Caco-2 (cell line): ENCODE measurements around the gene NOXO1. TPM values are rescaled to one million over a fixed set of nuclear protein-coding genes. Genes with fewer than 3 reads are reported as not detected.

Source experiments
- BruUV-seq: library from RNA; stranded (reverse); fragments of 400-500 nt; replicated peaks from 2 replicates; lab custom pipeline; 2021; lab: Mats Ljungman, UMichigan
- CTCF ChIA-PET: fragments of 300-600 bp; sonication (Branson Sonifier 250); formaldehyde crosslinking; loops from one replicate; lab custom pipeline; 2022; ENCODE audit warnings: antibody characterized with exemption; lab: Charles Lee
- POLR2A ChIA-PET: fragments of 300-600 bp; sonication (Branson Sonifier 250); formaldehyde crosslinking; loops from one replicate; lab custom pipeline; 2022; ENCODE audit warnings: antibody characterized with exemption; lab: Charles Lee
- DNase-seq, 2 experiments: peaks; one replicate each; pipeline versions ENCODE4 v3.0.0 to v3.0.0-alpha.2; 2020 to 2022
- H3K27me3 ChIP-seq: replicated peaks from 2 replicates; pipeline ENCODE4 v1.6.0; 2011; ENCODE audit warnings: low read length; ENCODE audit not compliant: control insufficient read depth, insufficient read depth
- H3K36me3 ChIP-seq: 2 replicates; pipeline ENCODE4 v1.5.1; 2011; ENCODE audit warnings: low read length; ENCODE audit not compliant: control insufficient read depth, insufficient read depth
- H3K4me1 ChIP-seq: fragments of 250-450 bp; sonication (Bioruptor Pico); 2 replicates; pipeline ENCODE4 v1.5.1; 2020; ENCODE audit warnings: mild to moderate bottlenecking
- H3K4me3 ChIP-seq: 2 replicates; pipeline ENCODE4 v1.5.1; 2011; ENCODE audit warnings: low read depth, mild to moderate bottlenecking, control low read depth, low read length
- H3K9me3 ChIP-seq: fragments of 250-450 bp; sonication (Bioruptor Pico); 2 replicates; pipeline ENCODE4 v1.5.1; 2020; ENCODE audit warnings: mild to moderate bottlenecking, moderate library complexity
- H3K27ac Mint-ChIP-seq: one replicate; pipeline ENCODE4 v1.8.0; 2022; ENCODE audit warnings: mixed read lengths; ENCODE audit not compliant: unreplicated experiment
- H3K27me3 Mint-ChIP-seq: one replicate; pipeline ENCODE4 v1.8.0; 2022; ENCODE audit warnings: mixed read lengths; ENCODE audit not compliant: insufficient read depth, unreplicated experiment
- H3K36me3 Mint-ChIP-seq: one replicate; pipeline ENCODE4 v1.8.0; 2022; ENCODE audit warnings: mild to moderate bottlenecking, mixed read lengths; ENCODE audit not compliant: insufficient read depth, unreplicated experiment
- H3K4me1 Mint-ChIP-seq: one replicate; pipeline ENCODE4 v1.8.0; 2022; ENCODE audit warnings: low read depth, mixed read lengths; ENCODE audit not compliant: unreplicated experiment
- H3K4me3 Mint-ChIP-seq: one replicate; pipeline ENCODE4 v1.8.0; 2022; ENCODE audit warnings: mild to moderate bottlenecking, moderate library complexity, mixed read lengths; ENCODE audit not compliant: unreplicated experiment
- H3K9me3 Mint-ChIP-seq: one replicate; pipeline ENCODE4 v1.8.0; 2022; ENCODE audit warnings: mixed read lengths; ENCODE audit not compliant: unreplicated experiment
- intact Hi-C: fragments of 100-400 bp; cut with micrococcal nuclease; formaldehyde crosslinking; loops from one replicate; pipeline ENCODE4 v1.10.0; 2022; ENCODE audit not compliant: unreplicated experiment
- total RNA-seq: library from RNA; stranded (reverse); gene quantifications from 2 replicates; pipeline ENCODE4 v1.2.3, GENCODE V29; 2022
- TF ChIP-seq, protein P1 (sequence below), 2 experiments: fragments of 200-600 bp in 1 of 2; IDR thresholded peaks; 1 replicate in 1 of 2; 2 replicates in 1 of 2; pipeline versions ENCODE4 v1.5.1 to v1.8.0; 2011 to 2022; ENCODE audit warnings: antibody characterized with exemption in 1 of 2, control low read depth in 1 of 2, inconsistent platforms in 1 of 2, low read depth in 1 of 2, low read length in 1 of 2, mild to moderate bottlenecking in 1 of 2, moderate library complexity in 1 of 2; ENCODE audit not compliant: insufficient read depth in 1 of 2, severe bottlenecking in 1 of 2, unreplicated experiment in 1 of 2

The NOXO1 gene
- total RNA-seq, 1 experiment from 2014 or later: 1.1 TPM

DNA sequence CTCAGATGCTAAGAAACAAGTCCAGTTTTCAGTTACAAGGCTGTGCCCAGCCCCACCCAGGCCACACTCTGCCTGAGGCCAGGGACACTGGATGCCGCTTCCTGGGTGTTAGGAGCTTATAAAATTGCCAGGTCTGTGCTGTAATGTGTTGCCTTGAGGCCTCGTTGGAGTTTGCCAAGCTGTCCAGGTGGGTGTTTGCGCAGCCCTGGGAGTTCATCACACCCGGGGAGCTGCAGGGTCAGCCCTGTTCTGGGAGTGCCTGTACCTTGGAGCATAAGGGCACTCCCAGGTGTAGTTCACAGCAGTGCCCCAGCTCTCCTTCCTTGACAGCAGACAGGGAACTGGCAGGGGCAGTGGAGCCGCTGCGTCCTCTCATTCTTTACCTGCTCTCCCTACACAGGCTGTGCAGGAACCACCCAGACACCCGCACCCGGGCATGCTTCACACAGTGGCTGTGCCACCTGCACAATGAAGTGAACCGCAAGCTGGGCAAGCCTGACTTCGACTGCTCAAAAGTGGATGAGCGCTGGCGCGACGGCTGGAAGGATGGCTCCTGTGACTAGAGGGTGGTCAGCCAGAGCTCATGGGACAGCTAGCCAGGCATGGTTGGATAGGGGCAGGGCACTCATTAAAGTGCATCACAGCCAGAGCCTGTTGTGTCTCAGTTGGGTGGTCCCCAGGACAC lies 4.3 kb upstream of the NOXO1 start:
- CTCF ChIA-PET: no interaction called here

DNA sequence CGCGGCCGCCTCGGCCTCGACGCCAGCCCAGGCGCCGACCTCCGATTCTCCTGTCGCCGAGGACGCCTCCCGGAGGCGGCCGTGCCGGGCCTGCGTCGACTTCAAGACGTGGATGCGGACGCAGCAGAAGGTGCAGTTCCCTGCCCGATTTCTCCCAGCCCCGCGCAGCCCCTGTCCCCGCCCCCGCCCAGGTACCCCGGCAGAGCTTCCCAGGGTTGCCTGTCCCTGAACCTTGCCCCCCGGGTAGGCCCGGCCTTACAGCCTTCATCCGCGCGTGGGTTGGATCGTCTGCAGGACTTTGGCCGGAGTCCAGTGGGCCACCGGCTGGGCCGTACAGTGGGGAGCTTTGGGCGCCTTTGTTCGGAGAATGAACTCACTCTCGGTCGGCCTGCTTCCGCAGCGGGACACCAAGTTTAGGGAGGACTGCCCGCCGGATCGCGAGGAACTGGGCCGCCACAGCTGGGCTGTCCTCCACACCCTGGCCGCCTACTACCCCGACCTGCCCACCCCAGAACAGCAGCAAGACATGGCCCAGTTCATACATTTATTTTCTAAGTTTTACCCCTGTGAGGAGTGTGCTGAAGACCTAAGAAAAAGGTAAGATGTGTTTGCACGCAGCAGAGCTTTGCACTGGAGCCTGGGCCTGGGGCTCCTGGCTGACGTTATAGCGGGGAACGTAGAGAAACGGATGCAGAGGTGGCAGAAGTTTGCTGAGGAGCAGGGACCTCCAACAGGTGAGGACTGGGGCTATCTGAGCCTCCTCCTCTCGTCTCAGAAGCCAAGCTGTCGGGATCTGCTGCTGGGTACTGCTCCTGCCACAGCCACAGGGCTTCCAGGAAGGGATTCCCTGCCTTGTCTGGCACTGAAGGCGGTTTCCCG lies 3.3 kb upstream of the NOXO1 start:
- H3K4me3 Mint-ChIP-seq: peak overlapping the region; percentile 83
- H3K4me1 ChIP-seq: peaks cover 19% of the 10 kb centered on the region

More for the DNA sequence above, 4.3 kb upstream of the NOXO1 start:
- peaks cover 21% of the 10 kb centered on the region for H3K4me1 ChIP-seq
- H3K4me3 ChIP-seq: peak overlapping the region; percentile 74
- no peak for DNase-seq
- H3K9me3 ChIP-seq: no peaks in the 10 kb centered on the region
- Mint-ChIP-seq H3K36me3 (peaks cover 34% of the 10 kb centered on the region), H3K27me3 (no peaks in the 10 kb centered on the region), H3K4me1 (peaks cover 14% of the 10 kb centered on the region), H3K4me3 (peak overlapping the region; percentile 83), H3K9me3 (no peaks in the 10 kb centered on the region), H3K27ac (no peak overlapping the region)
- intact Hi-C loops: no loop called here
- no peaks in the 10 kb centered on the region for H3K27me3 ChIP-seq
- POLR2A ChIA-PET: no interaction called here
- BruUV-seq: no TSS peak
- peaks cover 5% of the 10 kb centered on the region; the same call in 1 of the 2 replicates for H3K36me3 ChIP-seq
- TF ChIP-seq, protein P1, sequence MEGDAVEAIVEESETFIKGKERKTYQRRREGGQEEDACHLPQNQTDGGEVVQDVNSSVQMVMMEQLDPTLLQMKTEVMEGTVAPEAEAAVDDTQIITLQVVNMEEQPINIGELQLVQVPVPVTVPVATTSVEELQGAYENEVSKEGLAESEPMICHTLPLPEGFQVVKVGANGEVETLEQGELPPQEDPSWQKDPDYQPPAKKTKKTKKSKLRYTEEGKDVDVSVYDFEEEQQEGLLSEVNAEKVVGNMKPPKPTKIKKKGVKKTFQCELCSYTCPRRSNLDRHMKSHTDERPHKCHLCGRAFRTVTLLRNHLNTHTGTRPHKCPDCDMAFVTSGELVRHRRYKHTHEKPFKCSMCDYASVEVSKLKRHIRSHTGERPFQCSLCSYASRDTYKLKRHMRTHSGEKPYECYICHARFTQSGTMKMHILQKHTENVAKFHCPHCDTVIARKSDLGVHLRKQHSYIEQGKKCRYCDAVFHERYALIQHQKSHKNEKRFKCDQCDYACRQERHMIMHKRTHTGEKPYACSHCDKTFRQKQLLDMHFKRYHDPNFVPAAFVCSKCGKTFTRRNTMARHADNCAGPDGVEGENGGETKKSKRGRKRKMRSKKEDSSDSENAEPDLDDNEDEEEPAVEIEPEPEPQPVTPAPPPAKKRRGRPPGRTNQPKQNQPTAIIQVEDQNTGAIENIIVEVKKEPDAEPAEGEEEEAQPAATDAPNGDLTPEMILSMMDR (IDR thresholded peaks at IDR 0.05; ENCODE audit: insufficient read depth in 1 of 2, low read depth in 1 of 2, low read length in 1 of 2, severe bottlenecking in 1 of 2, unreplicated experiment in 1 of 2): no peak

More for the DNA sequence above, 3.3 kb upstream of the NOXO1 start:
- intact Hi-C loops: no loop called here
- Mint-ChIP-seq H3K9me3 (no peaks in the 10 kb centered on the region), H3K36me3 (peaks cover 38% of the 10 kb centered on the region), H3K27ac (peak overlapping the region; percentile 76), H3K27me3 (no peaks in the 10 kb centered on the region), H3K4me1 (peaks cover 14% of the 10 kb centered on the region)
- no peaks in the 10 kb centered on the region for H3K9me3 ChIP-seq
- peak overlapping the region; percentile 74 for H3K4me3 ChIP-seq
- H3K36me3 ChIP-seq: peaks cover 5% of the 10 kb centered on the region; the same call in 1 of the 2 replicates
- H3K27me3 ChIP-seq: no peaks in the 10 kb centered on the region
- BruUV-seq: TSS peak; percentile 37
- peak; percentile 61 to 78 for DNase-seq
- CTCF ChIA-PET: interaction anchor here (0.9 to 1.5 kb wide), 2 partner anchors 13 to 44 kb away, joined by 3 read pairs; partner anchors contain the start of gene TBL3
- TF ChIP-seq, protein P1 (IDR thresholded peaks at IDR 0.05; ENCODE audit: insufficient read depth in 1 of 2, low read depth in 1 of 2, low read length in 1 of 2, severe bottlenecking in 1 of 2, unreplicated experiment in 1 of 2): no peak
- POLR2A ChIA-PET: interaction anchor here (0.7 to 1.7 kb wide), 3 partner anchors 13 to 171 kb away, joined by 5 to 13 read pairs (median 12); partner anchors contain the start of genes RPS2, TBL3 and TRAF7
